IMR-90 (cell line): ENCODE results near the gene WDR47. TPM values are rescaled to one million over a fixed set of nuclear protein-coding genes. Genes with fewer than 3 reads are reported as not detected.

Experiments used
- ATAC-seq: fragments of 200-7000 bp; cut with Tn5 transposase; 2 replicates; pipeline ENCODE4 v1.9.1; 2020; ENCODE audit warnings: low read depth, mild to moderate bottlenecking, moderate library complexity
- BruUV-seq: library from RNA; stranded (reverse); fragments of 400-500 nt; replicated peaks from 2 replicates; lab custom pipeline; 2021; lab: Mats Ljungman, UMichigan
- CTCF ChIA-PET: fragments of 300-600 bp; formaldehyde crosslinking; extraction: SDS; loops from one replicate; lab custom pipeline; 2021; ENCODE audit warnings: antibody characterized with exemption; lab: Yijun Ruan, JAX
- POLR2A ChIA-PET: fragments of 300-600 bp; sonication (Branson Sonifier 250); formaldehyde crosslinking; loops from one replicate; lab custom pipeline; 2022; ENCODE audit warnings: antibody characterized with exemption; ENCODE audit not compliant: unreplicated experiment; lab: Charles Lee
- DNase-seq: peaks from one replicate; pipeline ENCODE4 v3.0.0; 2013
- H2AFZ ChIP-seq: replicated peaks from 2 replicates; pipeline ENCODE3; 2013; ENCODE audit warnings: low read length, mild to moderate bottlenecking; ENCODE audit not compliant: poor library complexity
- H2AK5ac ChIP-seq: 2 replicates; pipeline ENCODE4 v1.6.1; 2013; ENCODE audit warnings: low read depth, low read length, inconsistent platforms
- H2AK9ac ChIP-seq: replicated peaks from 2 replicates; pipeline ENCODE3; 2013; ENCODE audit warnings: mild to moderate bottlenecking, low read depth, low read length, moderate library complexity; ENCODE audit not compliant: poor library complexity
- H2BK120ac ChIP-seq: 2 replicates; pipeline ENCODE4 v1.6.1; 2013; ENCODE audit warnings: low read depth, low read length, inconsistent platforms
- H2BK15ac ChIP-seq: 3 replicates; pipeline ENCODE4 v1.6.1; 2013; ENCODE audit warnings: low read depth, low read length, inconsistent platforms
- H2BK20ac ChIP-seq: 2 replicates; pipeline ENCODE4 v1.6.1; 2013; ENCODE audit warnings: low read depth, mild to moderate bottlenecking, inconsistent platforms, low read length, moderate library complexity
- H2BK5ac ChIP-seq: 2 replicates; pipeline ENCODE4 v1.6.1; 2013; ENCODE audit warnings: mild to moderate bottlenecking, low read depth, low read length, inconsistent platforms; ENCODE audit not compliant: poor library complexity, severe bottlenecking
- H3K14ac ChIP-seq: replicated peaks from 2 replicates; pipeline ENCODE4 v1.6.1; 2013; ENCODE audit warnings: low read depth, low read length, inconsistent platforms
- H3K18ac ChIP-seq: 2 replicates; pipeline ENCODE4 v1.6.1; 2013; ENCODE audit warnings: low read depth, low read length, control low read depth
- H3K23ac ChIP-seq: 2 replicates; pipeline ENCODE4 v1.6.1; 2013; ENCODE audit warnings: low read depth, low read length, inconsistent platforms
- H3K27ac ChIP-seq: 2 replicates; pipeline ENCODE4 v1.5.1; 2013; ENCODE audit warnings: mild to moderate bottlenecking, control low read depth, low read length; ENCODE audit not compliant: insufficient read depth
- H3K27me3 ChIP-seq: 2 replicates; pipeline ENCODE4 v1.6.1; 2013; ENCODE audit warnings: low read length; ENCODE audit not compliant: control insufficient read depth, insufficient read depth
- H3K36me3 ChIP-seq: 2 replicates; pipeline ENCODE4 v1.6.1; 2013; ENCODE audit warnings: low read length, mixed read lengths; ENCODE audit not compliant: control insufficient read depth, insufficient read depth
- H3K4ac ChIP-seq: 2 replicates; pipeline ENCODE4 v1.6.1; 2013; ENCODE audit warnings: low read depth, low read length, inconsistent platforms
- H3K4me1 ChIP-seq: 2 replicates; pipeline ENCODE4 v1.6.1; 2013; ENCODE audit warnings: low read length, mixed read lengths; ENCODE audit not compliant: control insufficient read depth, insufficient read depth
- H3K4me2 ChIP-seq: 2 replicates; pipeline ENCODE4 v1.6.1; 2013; ENCODE audit warnings: low read depth, mild to moderate bottlenecking, control low read depth, low read length, moderate library complexity
- H3K4me3 ChIP-seq: 2 replicates; pipeline ENCODE4 v1.5.1; 2013; ENCODE audit warnings: low read depth, mild to moderate bottlenecking, control low read depth, low read length, moderate library complexity; ENCODE audit not compliant: insufficient read depth
- H3K56ac ChIP-seq: 2 replicates; pipeline ENCODE4 v1.6.1; 2013; ENCODE audit warnings: low read length, inconsistent platforms; ENCODE audit not compliant: insufficient read depth; ENCODE audit errors: extremely low read depth
- H3K79me1 ChIP-seq, 2 experiments: 2 replicates each; pipeline ENCODE4 v1.6.1; 2013; ENCODE audit warnings: low read length in 2 of 2, inconsistent platforms in 1 of 2, low read depth in 1 of 2
- H3K9ac ChIP-seq: 2 replicates; pipeline ENCODE4 v1.6.1; 2013; ENCODE audit warnings: low read depth, low read length, control low read depth
- H3K9me1 ChIP-seq: 2 replicates; pipeline ENCODE4 v1.6.1; 2013; ENCODE audit warnings: low read length, inconsistent platforms; ENCODE audit not compliant: insufficient read depth
- H3K9me3 ChIP-seq: 2 replicates; pipeline ENCODE4 v1.6.1; 2013; ENCODE audit warnings: low read length; ENCODE audit not compliant: control insufficient read depth, insufficient read depth
- H4K20me1 ChIP-seq: 2 replicates; pipeline ENCODE4 v1.6.1; 2013; ENCODE audit warnings: low read length, inconsistent platforms; ENCODE audit not compliant: insufficient read depth
- H4K5ac ChIP-seq: 2 replicates; pipeline ENCODE4 v1.6.1; 2013; ENCODE audit warnings: mild to moderate bottlenecking, low read depth, low read length, control low read depth
- H4K8ac ChIP-seq, 2 experiments: 2 replicates each; pipeline ENCODE4 v1.6.1; 2013; ENCODE audit warnings: low read depth in 2 of 2, low read length in 2 of 2, control low read depth in 1 of 2, inconsistent platforms in 1 of 2
- H4K91ac ChIP-seq: 2 replicates; pipeline ENCODE4 v1.6.1; 2013; ENCODE audit warnings: low read depth, low read length, inconsistent platforms; ENCODE audit not compliant: insufficient read depth
- BHLHE40 ChIP-seq: fragments of 150-350 bp; IDR thresholded peaks from 2 replicates; pipeline ENCODE4 v1.6.1; 2016; ENCODE audit warnings: mild to moderate bottlenecking, low read depth, low read length
- CEBPB ChIP-seq: IDR thresholded peaks from 2 replicates; pipeline ENCODE4 v1.6.1; 2012; ENCODE audit warnings: low read depth, low read length, improper control_type of control experiment
- CHD1 ChIP-seq: IDR thresholded peaks from 2 replicates; pipeline ENCODE4 v1.6.1; 2012; ENCODE audit warnings: low read depth, low read length, improper control_type of control experiment
- FOS ChIP-seq: fragments of 150-350 bp; IDR thresholded peaks from 2 replicates; pipeline ENCODE4 v1.6.1; 2016; ENCODE audit warnings: low read depth, low read length
- MAFK ChIP-seq: IDR thresholded peaks from 2 replicates; pipeline ENCODE4 v1.6.1; 2012; ENCODE audit warnings: low read depth, low read length, improper control_type of control experiment
- MAZ ChIP-seq: IDR thresholded peaks from 2 replicates; pipeline ENCODE4 v1.6.1; 2012; ENCODE audit warnings: low read depth, mild to moderate bottlenecking, low read length, improper control_type of control experiment, moderate library complexity, borderline replicate concordance
- MXI1 ChIP-seq: IDR thresholded peaks from 2 replicates; pipeline ENCODE4 v1.6.1; 2012; ENCODE audit warnings: low read depth, mild to moderate bottlenecking, low read length, moderate library complexity, borderline replicate concordance
- NFE2L2 ChIP-seq: fragments of 150-350 bp; IDR thresholded peaks from 2 replicates; pipeline ENCODE4 v1.6.1; 2016; ENCODE audit warnings: low read depth, mild to moderate bottlenecking, low read length
- POLR2A ChIP-seq: IDR thresholded peaks from 2 replicates; pipeline ENCODE4 v1.6.1; 2012; ENCODE audit warnings: mild to moderate bottlenecking, low read depth, low read length
- RAD21 ChIP-seq: IDR thresholded peaks from 2 replicates; pipeline ENCODE4 v1.6.1; 2012; ENCODE audit warnings: low read length, improper control_type of control experiment
- RCOR1 ChIP-seq: IDR thresholded peaks from 2 replicates; pipeline ENCODE4 v1.6.1; 2012; ENCODE audit warnings: mild to moderate bottlenecking, low read length, improper control_type of control experiment; ENCODE audit not compliant: insufficient replicate concordance
- RFX5 ChIP-seq: IDR thresholded peaks from 2 replicates; pipeline ENCODE4 v1.8.0; 2012; ENCODE audit warnings: low read depth, mild to moderate bottlenecking, low read length, moderate library complexity
- WGBS, 2 experiments: methylation state at CpG; one replicate each; pipeline versions ENCODE4 v1.1.5 to v1.1.7; 2013; ENCODE audit warnings: missing lambda C conversion rate in 2 of 2; ENCODE audit not compliant: insufficient read length in 1 of 2; ENCODE audit errors: extremely low coverage in 2 of 2; 5-methylcytosine and 5-hydroxymethylcytosine counted together
- dilution Hi-C: fragments of 300-500 bp; cut with HindIII; formaldehyde crosslinking; loops from one replicate; pipeline ENCODE4 v1.14.3; 2018; ENCODE audit warnings: low sequenced_read_pairs; ENCODE audit not compliant: unreplicated experiment
- in situ Hi-C: fragments of 300-500 bp; cut with MboI; formaldehyde crosslinking; loops from 3 replicates; pipeline ENCODE4 v1.14.3; 2019; ENCODE audit warnings: low sequenced_read_pairs, inconsistent platforms, mixed read lengths
- intact Hi-C: fragments of 100-400 bp; cut with micrococcal nuclease; formaldehyde crosslinking; loops from 2 replicates; pipeline ENCODE4 v1.10.0; 2022
- polyA plus RNA-seq, 3 experiments: library from polyadenylated mRNA; depleted of rRNA; stranded (reverse); fragments of >200 nt; gene quantifications; 2 replicates each; pipeline ENCODE4 v1.2.3, GENCODE V29; 2012; ENCODE audit warnings: low replicate concordance in 1 of 3
- total RNA-seq: library from RNA; depleted of rRNA; stranded (reverse); fragments of >200 nt; gene quantifications from 2 replicates; pipeline ENCODE4 v1.2.3, GENCODE V29; 2012
- TF ChIP-seq, protein P1 (sequence below): conservative IDR thresholded peaks from 2 replicates; pipeline ENCODE4 v1.5.1; 2012; ENCODE audit warnings: mild to moderate bottlenecking, low read depth, low read length, improper control_type of control experiment

The WDR47 gene
- total and polyA plus RNA-seq, 2 of the 4 experiments (the other 2 are of a cell fraction): 8.2 to 17.4 TPM

GRCh38 chr1:109045595-109045994 lies 3.7 kb upstream of the WDR47 start:
- BruUV-seq: no TSS peak
- TF ChIP-seq, protein P1, sequence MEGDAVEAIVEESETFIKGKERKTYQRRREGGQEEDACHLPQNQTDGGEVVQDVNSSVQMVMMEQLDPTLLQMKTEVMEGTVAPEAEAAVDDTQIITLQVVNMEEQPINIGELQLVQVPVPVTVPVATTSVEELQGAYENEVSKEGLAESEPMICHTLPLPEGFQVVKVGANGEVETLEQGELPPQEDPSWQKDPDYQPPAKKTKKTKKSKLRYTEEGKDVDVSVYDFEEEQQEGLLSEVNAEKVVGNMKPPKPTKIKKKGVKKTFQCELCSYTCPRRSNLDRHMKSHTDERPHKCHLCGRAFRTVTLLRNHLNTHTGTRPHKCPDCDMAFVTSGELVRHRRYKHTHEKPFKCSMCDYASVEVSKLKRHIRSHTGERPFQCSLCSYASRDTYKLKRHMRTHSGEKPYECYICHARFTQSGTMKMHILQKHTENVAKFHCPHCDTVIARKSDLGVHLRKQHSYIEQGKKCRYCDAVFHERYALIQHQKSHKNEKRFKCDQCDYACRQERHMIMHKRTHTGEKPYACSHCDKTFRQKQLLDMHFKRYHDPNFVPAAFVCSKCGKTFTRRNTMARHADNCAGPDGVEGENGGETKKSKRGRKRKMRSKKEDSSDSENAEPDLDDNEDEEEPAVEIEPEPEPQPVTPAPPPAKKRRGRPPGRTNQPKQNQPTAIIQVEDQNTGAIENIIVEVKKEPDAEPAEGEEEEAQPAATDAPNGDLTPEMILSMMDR: no peak
- TF ChIP-seq MAZ: no peak
- TF ChIP-seq MXI1: no peak
- TF ChIP-seq RFX5: no peak
- TF ChIP-seq NFE2L2: no peak
- no peak for TF ChIP-seq POLR2A
- no peak for TF ChIP-seq FOS
- no peak for TF ChIP-seq CHD1
- no peak for TF ChIP-seq BHLHE40
- TF ChIP-seq CEBPB: no peak
- no peak for TF ChIP-seq RCOR1
- no peak for TF ChIP-seq RAD21
- TF ChIP-seq MAFK: no peak
- H3K9me1 ChIP-seq: peaks cover 3% of the 10 kb centered on the region; the same call in 1 of the 2 replicates
- no peak for ATAC-seq
- no peak overlapping the region for H2BK15ac ChIP-seq
- H3K9me3 ChIP-seq: no peaks in the 10 kb centered on the region
- ChIA-PET CTCF (no interaction called here), POLR2A (no interaction called here)
- no peak overlapping the region for H3K14ac ChIP-seq
- no peaks in the 10 kb centered on the region for H4K20me1 ChIP-seq
- in situ Hi-C loops: no loop called here
- H3K18ac ChIP-seq: no peak overlapping the region
- H3K27ac ChIP-seq: no peak overlapping the region
- no peaks in the 10 kb centered on the region for H3K4me1 ChIP-seq
- no CpG with 5 or more reads among the region's 1 CpG for WGBS, 2 experiments
- H3K23ac ChIP-seq: no peak overlapping the region
- no peak overlapping the region for H4K5ac ChIP-seq
- no peak overlapping the region for H4K91ac ChIP-seq
- no peak overlapping the region for H3K4me2 ChIP-seq
- dilution Hi-C loops: no loop called here
- intact Hi-C loops: no loop called here
- H2AK5ac ChIP-seq: no peak overlapping the region
- H4K8ac ChIP-seq: no peak overlapping the region
- no peak overlapping the region for H2AFZ ChIP-seq
- H2BK5ac ChIP-seq: no peak overlapping the region
- no peak overlapping the region for H3K9ac ChIP-seq
- no peak overlapping the region for H3K4ac ChIP-seq
- no peak overlapping the region for H3K56ac ChIP-seq
- H3K27me3 ChIP-seq: no peaks in the 10 kb centered on the region
- H2BK120ac ChIP-seq: no peak overlapping the region
- no peak overlapping the region for H2BK20ac ChIP-seq
- H3K79me1 ChIP-seq: 0 out of 4 replicates have a peak, but pooled peaks cover 0 to 4% of the 10 kb centered on the region in 2 experiments
- no peak overlapping the region for H2AK9ac ChIP-seq
- DNase-seq: no peak
- H3K4me3 ChIP-seq: no peak overlapping the region
- H3K36me3 ChIP-seq: no peaks in the 10 kb centered on the region
